HPDE6-E6E7 (cell line): ENCODE data around the gene NKAIN4.

Experiments used
- DNase-seq: peaks from one replicate; pipeline ENCODE4 v3.0.0; 2011; ENCODE audit warnings: missing footprints; ENCODE audit errors: extremely low spot score

NKAIN4 gene

DNA sequence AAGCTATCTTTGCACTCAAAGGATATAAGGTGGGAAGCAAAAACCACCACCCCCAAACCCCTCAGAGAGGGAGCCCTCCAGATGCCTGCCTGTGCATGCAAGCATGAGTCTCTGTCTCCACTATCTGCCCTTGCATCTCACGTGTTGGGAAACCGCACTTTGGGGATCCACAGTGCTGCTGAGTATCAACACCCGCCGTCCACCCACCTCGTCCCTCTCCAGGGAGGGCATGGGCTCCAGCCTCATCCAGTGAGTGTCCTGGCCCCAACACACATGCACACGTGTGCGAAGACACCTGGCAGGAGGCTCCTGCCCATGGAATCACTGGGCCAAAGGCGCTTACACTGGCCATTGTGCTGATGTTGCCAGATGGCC lies 34.8 kb downstream of the NKAIN4 start:
- no peak for DNase-seq

DNA sequence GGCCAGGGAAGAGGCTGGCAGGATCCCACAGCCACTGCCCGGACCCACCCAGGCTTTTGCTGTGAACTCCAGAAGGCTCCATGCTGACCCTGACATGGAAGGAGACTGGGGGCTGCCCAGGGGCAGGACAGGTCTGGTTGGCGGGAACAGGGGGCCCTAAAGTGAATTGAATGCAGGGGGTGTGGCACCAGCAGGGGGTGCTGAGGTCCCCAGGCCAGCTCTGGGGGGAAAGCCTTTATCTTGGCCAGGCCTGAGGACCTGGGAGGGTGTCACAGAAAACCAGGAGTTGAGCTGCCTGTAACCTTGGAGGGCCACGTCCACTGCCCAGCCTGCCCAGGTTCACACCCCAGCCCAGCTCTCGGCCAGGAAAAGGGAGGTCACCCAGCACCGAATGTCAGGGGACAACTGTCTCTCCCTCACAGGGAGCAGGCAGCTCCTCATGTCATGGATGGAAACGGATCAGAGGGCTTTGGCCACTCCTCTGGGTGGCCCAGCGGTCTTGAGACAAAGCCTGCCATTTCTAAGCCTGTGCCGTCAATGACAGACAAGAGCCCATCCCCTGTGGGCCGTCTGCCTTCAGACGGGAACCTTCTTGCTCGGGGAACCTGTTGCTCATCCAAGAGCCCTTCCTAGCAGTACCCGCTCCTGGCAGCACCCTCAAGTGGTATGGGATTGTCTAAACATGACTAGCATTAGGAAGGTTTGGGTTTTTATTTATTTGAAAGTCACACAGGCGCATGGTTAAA lies 35.4 kb downstream of the NKAIN4 start:
- no peak for DNase-seq

DNA sequence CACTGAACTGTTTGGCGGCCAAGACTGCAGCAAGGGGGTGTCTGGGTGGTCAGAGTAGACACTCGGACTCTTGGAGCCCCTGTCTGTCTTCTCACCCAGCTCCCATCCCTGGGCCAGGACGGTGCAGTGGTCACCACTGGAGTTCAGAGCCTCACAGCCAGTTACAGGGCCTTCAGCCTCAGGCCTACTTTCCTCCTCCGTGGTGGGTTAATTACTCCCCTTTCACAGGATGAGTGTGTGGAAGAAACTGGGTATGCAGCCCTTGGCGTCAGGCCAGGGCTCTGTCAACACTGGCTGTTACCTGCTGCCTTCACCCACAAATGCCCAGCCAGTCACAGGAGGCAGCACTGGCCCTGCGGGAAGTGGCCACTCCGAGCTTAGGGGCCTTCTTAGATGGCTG lies 36.6 kb downstream of the NKAIN4 start:
- DNase-seq, result no peak

- DNase-seq, result no peak
These were observed 37.3 kb downstream of the NKAIN4 start for GRCh38 chr20:63216849-63217471.

GRCh38 chr20:63216041-63216848 lies 38.0 kb downstream of the NKAIN4 start, which contains the start of gene YTHDF1:
YTHDF1 (minus strand) TSS chr20:63216131; CDS start chr20:63215892, 239 bp downstream.
- peak; percentile 100 for DNase-seq

DNA sequence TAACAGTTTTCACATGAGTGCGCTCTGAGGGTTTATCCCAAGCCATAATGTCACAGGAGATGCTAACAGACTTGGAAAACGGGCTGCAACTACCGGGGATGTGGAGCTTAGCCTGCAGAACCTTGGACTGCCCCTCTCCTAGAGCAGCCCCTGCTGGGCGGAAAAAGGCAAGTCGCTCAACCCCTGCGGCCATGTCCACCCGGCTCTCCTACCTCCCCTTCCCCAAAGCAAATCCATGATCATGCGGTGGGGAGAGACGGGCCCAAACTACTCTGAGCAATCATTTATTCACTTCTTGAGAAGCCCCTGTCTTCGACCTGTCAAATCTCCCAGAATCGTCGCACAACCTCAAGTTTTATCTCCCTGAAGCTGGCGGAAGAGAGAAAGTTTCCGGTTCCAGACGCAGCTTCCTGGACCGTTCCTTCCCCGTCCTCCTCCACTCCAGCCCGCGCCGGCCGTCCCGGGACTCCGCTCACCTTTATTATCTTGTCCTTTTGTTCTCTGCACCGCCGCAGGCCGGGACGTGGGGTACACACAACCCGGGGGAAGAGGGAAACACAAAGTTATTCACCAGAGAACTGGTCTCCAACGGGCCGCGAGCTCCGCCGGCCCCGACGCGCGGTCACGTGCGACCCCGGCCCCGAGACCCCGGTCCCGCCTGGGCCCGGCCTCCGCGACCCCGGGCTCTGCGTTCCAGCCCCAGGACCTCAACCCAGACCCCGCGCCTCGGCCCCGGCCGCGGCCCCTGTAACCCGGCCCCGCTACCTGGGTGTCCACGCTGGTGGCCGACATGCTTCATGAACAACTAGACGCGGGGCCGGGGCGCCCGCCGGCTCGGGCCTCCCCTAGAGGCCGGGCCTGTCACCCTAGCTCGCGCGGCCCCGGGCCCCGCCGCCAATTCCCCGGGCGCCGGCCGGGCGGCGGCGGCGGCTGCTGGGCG lies 38.9 kb downstream of the NKAIN4 start:
- peak; percentile 76 for DNase-seq

DNA sequence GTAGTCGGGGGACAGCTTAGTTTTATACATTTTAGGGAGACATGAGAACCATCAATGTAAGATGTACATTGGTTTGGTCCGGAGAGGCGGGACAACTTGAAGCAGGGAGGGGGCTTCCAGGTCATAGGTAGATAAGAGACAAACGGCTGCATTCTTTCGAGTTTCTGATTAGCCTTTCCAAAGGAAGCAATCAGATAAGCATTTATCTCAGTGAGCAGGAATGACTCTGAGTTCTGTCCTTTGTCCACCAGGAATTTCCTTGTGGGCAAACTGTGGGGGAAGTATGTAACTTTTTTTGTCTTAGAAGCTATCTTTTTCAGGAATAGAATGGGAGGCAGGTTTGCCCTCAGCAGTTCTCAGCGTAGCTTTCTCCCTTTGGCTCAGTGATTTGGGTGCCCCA lies 39.7 kb downstream of the NKAIN4 start:
- DNase-seq, result no peak

DNA sequence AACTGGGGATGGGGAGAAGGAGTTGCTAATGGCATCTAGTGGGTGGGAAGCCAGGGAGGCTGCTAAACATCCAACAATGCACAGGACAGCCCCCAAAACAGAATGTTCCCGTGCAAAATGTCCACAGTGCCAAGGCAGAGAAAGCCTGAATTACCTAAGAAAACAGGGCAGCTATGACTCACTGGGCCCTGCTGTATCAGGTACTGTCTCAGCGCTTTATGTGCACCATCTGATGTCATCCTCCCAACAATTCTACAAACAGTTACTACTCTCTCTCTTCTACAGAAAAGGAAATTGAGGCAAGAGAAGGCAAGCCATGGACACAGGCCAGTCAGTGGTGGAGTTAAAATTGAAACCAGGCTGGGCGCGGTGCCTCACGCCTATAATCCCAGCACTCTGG lies 41.5 kb downstream of the NKAIN4 start:
- no peak for DNase-seq

- no peak for DNase-seq
These were observed 41.9 kb downstream of the NKAIN4 start for GRCh38 chr20:63212393-63212730.

DNA sequence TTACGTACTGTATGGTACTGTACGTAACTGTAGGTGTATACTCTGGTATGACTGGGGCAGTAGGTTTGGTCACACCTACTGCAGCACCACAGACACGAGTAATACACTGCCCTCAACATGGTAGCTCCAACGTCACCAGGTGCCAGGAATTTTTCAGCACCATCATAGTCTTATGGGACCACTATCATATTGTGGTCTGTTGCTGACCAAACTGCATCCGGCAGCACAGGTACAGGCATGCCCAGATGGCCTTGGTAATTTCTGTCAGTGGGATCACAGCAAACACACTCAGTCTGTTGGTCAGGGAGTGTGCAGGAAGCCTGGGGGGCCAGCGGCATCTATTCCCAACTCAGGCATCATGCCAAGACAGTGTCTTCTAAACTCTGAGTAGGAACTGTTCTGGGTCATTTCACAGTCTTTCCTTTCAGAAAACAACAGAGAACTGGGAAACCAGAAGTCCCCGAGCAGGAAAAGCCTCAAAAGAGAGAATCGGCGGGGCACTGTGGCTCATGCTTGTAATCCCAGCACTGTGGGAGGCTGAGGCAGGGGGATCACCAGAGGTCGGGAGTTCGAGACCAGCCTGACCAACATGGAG lies 44.2 kb downstream of the NKAIN4 start:
- DNase-seq, result no peak

DNA sequence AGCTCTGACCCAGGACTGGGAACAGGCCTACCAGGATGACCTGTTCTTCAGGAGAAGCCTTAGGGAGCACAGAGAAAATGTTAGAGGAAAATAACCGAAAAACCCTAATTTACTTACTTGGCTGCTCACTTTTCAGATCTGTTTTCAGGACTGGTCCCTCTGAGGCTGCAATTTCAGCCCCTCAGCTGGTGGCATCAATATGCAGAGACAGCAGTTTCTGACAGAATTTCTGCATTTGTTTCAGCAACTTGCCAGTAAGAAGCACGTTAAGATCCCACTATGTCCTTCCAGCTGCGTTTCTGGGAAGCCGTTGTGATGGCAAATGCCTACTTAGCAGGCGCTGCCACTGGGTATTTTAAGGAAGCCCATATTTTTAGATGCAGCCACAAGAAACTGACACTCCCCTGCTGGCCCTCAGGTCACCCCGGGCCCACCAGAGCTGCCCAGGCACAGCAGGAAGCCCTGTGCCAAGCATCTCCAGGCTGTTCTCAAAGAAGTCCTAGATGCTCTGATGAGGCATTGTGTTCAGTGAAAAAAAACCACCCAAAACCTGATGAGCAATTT lies 45.8 kb downstream of the NKAIN4 start:
- no peak for DNase-seq

GRCh38 chr20:63206878-63207277 lies 47.4 kb downstream of the NKAIN4 start:
- no peak for DNase-seq

- no peak for DNase-seq
These were observed 48.4 kb downstream of the NKAIN4 start for GRCh38 chr20:63205896-63206295.

- DNase-seq, result no peak
These were observed 49.9 kb downstream of the NKAIN4 start for GRCh38 chr20:63204362-63204761.

DNA sequence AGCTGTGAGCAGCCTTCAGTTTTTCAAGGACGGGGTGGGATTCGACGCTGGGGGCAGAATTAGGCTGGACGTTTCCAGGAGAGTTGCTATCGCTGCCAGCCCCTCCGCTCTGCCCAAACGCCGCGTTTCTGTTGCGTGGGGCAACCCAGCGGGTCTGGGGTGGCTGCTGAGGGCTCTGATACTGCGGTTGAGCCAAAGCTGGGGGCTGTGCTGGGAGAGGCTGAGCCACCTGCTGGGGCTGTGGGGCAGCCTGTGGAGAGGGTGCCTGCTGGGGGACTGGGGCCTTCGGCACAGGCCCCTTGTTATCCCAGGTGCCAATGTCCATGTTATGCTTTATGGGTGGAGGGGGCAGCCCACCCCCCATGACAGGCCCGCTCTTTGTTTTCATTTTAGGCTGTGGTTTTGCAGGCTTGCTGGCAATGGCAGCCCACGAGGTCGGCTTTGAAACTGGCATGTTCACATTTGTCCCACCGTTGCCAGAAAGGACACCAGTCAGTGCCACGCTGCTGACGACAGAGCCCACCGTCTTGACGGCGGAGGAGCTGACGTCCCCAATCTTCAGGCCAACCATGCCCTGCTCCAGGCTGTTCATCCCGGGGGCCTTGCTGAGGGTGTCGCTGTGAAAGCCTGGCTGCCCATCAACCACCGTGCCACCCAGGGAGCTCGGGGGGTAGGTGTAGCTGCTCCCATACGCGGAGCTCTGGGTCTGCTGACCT lies 51.3 kb downstream of the NKAIN4 start:
- no peak for DNase-seq

- DNase-seq, result no peak
These were observed 52.2 kb downstream of the NKAIN4 start for GRCh38 chr20:63202021-63202420.

GRCh38 chr20:63198606-63199005 lies 55.7 kb downstream of the NKAIN4 start:
- DNase-seq, result no peak

DNA sequence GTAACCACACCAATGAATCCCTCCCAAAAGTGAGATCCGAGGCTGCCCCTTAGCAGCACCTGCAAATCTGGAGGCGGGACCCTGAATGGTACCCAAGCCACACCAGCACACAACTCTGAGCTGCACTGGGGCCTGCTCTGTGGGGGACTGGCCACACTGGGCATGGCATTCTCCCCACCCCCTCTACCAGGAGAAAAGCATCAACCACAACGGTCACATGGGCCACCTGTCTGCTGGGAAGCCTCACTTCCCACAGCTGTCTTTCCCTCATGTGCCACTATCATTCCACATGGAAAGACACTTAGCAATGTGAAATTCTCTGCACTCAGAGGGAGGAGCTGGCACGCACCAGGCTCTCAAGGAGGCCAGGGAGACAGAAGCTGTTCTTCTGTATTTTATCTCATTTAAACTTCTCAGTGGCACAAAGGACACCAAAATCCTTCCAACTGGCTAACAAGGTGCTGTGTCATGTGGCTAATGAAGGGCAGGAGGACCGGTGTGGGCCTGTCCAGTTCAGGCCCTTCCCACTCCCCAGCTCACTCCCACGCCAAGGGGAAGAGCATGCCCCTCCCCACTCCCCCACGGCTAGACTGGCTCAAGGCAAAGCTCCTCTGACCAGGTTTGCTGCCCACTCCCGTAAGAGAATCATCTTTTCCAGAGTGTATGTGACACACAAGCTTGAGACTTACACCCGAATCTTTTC lies 57.3 kb downstream of the NKAIN4 start:
- no peak for DNase-seq

- DNase-seq, result no peak
These were observed 59.5 kb downstream of the NKAIN4 start for GRCh38 chr20:63194797-63195173.
